PC-3 (cell line): Measurements from ENCODE around the gene SLC2A9. TPM values are rescaled to one million over a fixed set of nuclear protein-coding genes. Genes with fewer than 3 reads are reported as not detected.

ENCODE experiments used
- ATAC-seq: fragments of 200-7000 bp; cut with Tn5 transposase; 2 replicates; pipeline ENCODE4 v1.9.1; 2020; ENCODE audit warnings: mild to moderate bottlenecking, moderate library complexity
- Bru-seq: library from RNA; stranded (reverse); fragments of 400-500 nt; gene quantifications from one replicate; lab custom pipeline; 2021; lab: Mats Ljungman, UMichigan
- BruChase-seq, 2 experiments: library from RNA; stranded (reverse); fragments of 400-500 nt; gene quantifications; one replicate each; lab custom pipeline; 2021; lab: Mats Ljungman, UMichigan
- BruUV-seq: library from RNA; stranded (reverse); fragments of 400-500 nt; replicated peaks from 2 replicates; lab custom pipeline; 2021; lab: Mats Ljungman, UMichigan
- CTCF ChIA-PET: fragments of 300-600 bp; sonication (Branson Sonifier 250); formaldehyde crosslinking; loops from one replicate; lab custom pipeline; 2022; ENCODE audit warnings: antibody characterized with exemption; lab: Charles Lee
- POLR2A ChIA-PET: fragments of 300-600 bp; sonication (Branson Sonifier 250); formaldehyde crosslinking; loops from one replicate; lab custom pipeline; 2022; ENCODE audit warnings: antibody characterized with exemption; ENCODE audit not compliant: unreplicated experiment; lab: Charles Lee
- DNase-seq: peaks from one replicate; pipeline ENCODE4 v3.0.0-alpha.2; 2015
- H2AFZ ChIP-seq: fragments of 300-600 bp; sonication (generic); 2 replicates; pipeline ENCODE4 v1.6.0; 2016; ENCODE audit warnings: antibody characterized with exemption, low read length
- H3F3A ChIP-seq: fragments of 300-600 bp; sonication (generic); one replicate; pipeline ENCODE4 v1.6.0; 2017; ENCODE audit warnings: antibody characterized with exemption, low read length, control low read depth, mild to moderate bottlenecking; ENCODE audit not compliant: unreplicated experiment
- H3K27ac ChIP-seq: fragments of 300-600 bp; sonication (generic); 2 replicates; pipeline ENCODE4 v1.5.1; 2016; ENCODE audit warnings: mild to moderate bottlenecking, low read length
- H3K27me3 ChIP-seq: fragments of 300-600 bp; sonication (generic); 2 replicates; pipeline ENCODE4 v1.6.1; 2016; ENCODE audit warnings: low read length, mixed read lengths
- H3K36me3 ChIP-seq: fragments of 300-600 bp; sonication (generic); 2 replicates; pipeline ENCODE4 v1.6.1; 2016; ENCODE audit warnings: low read depth, mixed run types, low read length, mixed read lengths
- H3K4me1 ChIP-seq: fragments of 300-600 bp; sonication (generic); 2 replicates; pipeline ENCODE4 v1.5.1; 2016; ENCODE audit warnings: low read length; ENCODE audit not compliant: insufficient read depth
- H3K4me2 ChIP-seq: fragments of 300-600 bp; sonication (generic); 2 replicates; pipeline ENCODE4 v1.6.0; 2016; ENCODE audit warnings: low read length
- H3K4me3 ChIP-seq: fragments of 300-600 bp; sonication (generic); 2 replicates; pipeline ENCODE4 v1.5.1; 2016; ENCODE audit warnings: mild to moderate bottlenecking, low read length, mixed read lengths
- H3K79me2 ChIP-seq: fragments of 300-600 bp; sonication (generic); 2 replicates; pipeline ENCODE4 v1.6.1; 2017; ENCODE audit warnings: low read length, mixed read lengths
- H3K9ac ChIP-seq: fragments of 300-600 bp; sonication (generic); 2 replicates; pipeline ENCODE4 v1.6.0; 2016; ENCODE audit warnings: mild to moderate bottlenecking, low read length
- H3K9me2 ChIP-seq: fragments of 300-600 bp; sonication (generic); replicated peaks from 2 replicates; pipeline ENCODE4 v1.6.1; 2016; ENCODE audit warnings: mixed run types, low read length, mixed read lengths
- H3K9me3 ChIP-seq: fragments of 300-600 bp; sonication (generic); 2 replicates; pipeline ENCODE4 v1.6.1; 2016; ENCODE audit warnings: low read length, mixed read lengths
- H4K20me1 ChIP-seq: fragments of 300-600 bp; sonication (generic); 2 replicates; pipeline ENCODE4 v1.6.1; 2016; ENCODE audit warnings: low read length, mixed read lengths
- EZH2 ChIP-seq: fragments of 300-600 bp; sonication (generic); IDR thresholded peaks from one replicate; pipeline ENCODE4 v1.6.1; 2017; ENCODE audit warnings: antibody characterized with exemption, mild to moderate bottlenecking, low read length; ENCODE audit not compliant: unreplicated experiment
- EZH2phosphoT487 ChIP-seq: fragments of 300-600 bp; sonication (generic); IDR thresholded peaks from 2 replicates; pipeline ENCODE4 v1.6.1; 2018; ENCODE audit warnings: mild to moderate bottlenecking, antibody characterized with exemption, low read length, borderline replicate concordance
- intact Hi-C: fragments of 100-400 bp; cut with micrococcal nuclease; formaldehyde crosslinking; loops from 2 replicates; pipeline ENCODE4 v1.9.0; 2023
- long read RNA-seq: library from polyadenylated mRNA; unstranded; transcript quantifications from one replicate; pipeline ENCODE4 v2.0.0, GENCODE V29; 2021; ENCODE audit not compliant: unreplicated experiment
- total RNA-seq: library from RNA; depleted of rRNA; stranded (reverse); fragments of >200 nt; gene quantifications from 2 replicates; pipeline ENCODE4 v1.2.3, GENCODE V29; 2014; rRNA removed
- TF ChIP-seq, protein P1 (sequence below): fragments of 300-600 bp; sonication (generic); conservative IDR thresholded peaks from 2 replicates; pipeline ENCODE4 v1.5.1; 2017; ENCODE audit warnings: antibody characterized with exemption, low read depth, mild to moderate bottlenecking, low read length

The SLC2A9 gene
- total RNA-seq = 0.11 TPM in 1 of 2 replicates, not detected in the other
- Bru-seq, nascent RNA = percentile 20 among the genes with signal in this experiment
- BruChase-seq, experiment 1, labeled RNA remaining after a 6-hour chase = percentile 22 among the genes with signal in this experiment
- BruChase-seq, experiment 2, labeled RNA remaining after a 2-hour chase = percentile 23 among the genes with signal in this experiment
- long read RNA-seq, partial matches to known transcripts = 1 of 3 reads
- long read RNA-seq, other reads (novel, unspliced or antisense) = 2 of 3 reads

DNA sequence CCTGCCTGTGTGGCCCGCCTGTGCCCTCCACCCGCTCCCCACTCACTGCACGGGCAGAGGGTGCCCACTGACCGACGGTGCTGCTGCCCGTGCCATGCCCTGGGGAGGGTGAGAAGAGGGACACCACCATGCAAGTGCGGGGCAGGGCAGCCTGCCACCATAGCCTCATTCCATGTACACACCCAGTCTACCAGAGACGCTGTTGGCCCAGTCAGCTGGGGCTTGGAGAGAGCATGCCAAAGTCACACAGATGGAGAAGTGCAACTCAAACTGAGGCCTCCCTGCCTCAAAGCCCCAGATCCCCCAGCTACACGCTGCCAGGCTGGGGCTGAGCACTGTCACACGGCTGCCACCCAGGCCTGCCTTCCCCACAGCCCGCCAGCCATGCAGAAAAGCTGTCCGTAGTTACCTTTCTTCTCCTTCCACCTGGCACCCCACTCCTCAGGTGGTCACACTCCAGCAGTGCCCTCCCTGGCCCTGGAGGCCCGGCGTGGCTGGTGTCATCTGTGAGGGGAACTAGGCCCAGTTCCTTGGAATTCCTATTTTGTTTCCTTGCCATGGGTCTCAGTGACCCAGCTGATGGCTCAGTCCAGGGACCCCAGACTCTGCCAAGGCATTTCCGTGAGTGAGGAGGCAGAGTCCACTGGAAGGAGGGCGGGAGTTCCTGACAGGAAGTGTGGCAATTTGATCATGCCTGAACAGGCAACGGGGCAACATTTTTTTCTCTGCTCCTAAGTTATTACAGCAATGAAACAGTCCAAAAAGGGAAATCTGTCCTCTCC, at the start of gene SLC2A9:
Gene SLC2A9, minus strand, starts transcription at position 627 of the 782 bp plus-strand sequence. Its CDS starts 68 bp downstream, at position 559.
- Histone ChIP-seq H3F3A (no peaks in the 10 kb centered on the region), H3K27me3 (no peaks in the 10 kb centered on the region), H3K79me2 (no peaks in the 10 kb centered on the region), H4K20me1 (no peaks in the 10 kb centered on the region), H3K27ac (no peak within 1 kb of the TSS), H2AFZ (no peak within 1 kb of the TSS), H3K9ac (no peak within 1 kb of the TSS), H3K36me3 (no peaks in the 10 kb centered on the region), H3K9me3 (no peaks in the 10 kb centered on the region), H3K4me3 (no peak within 1 kb of the TSS), H3K4me2 (no peak within 1 kb of the TSS), H3K4me1 (peaks cover 6% of the 10 kb centered on the region), H3K9me2 (no peaks in the 10 kb centered on the region)
- ATAC-seq (no peak), DNase-seq (no peak)
- intact Hi-C loops = no loop called here
- TF ChIP-seq, protein P1, sequence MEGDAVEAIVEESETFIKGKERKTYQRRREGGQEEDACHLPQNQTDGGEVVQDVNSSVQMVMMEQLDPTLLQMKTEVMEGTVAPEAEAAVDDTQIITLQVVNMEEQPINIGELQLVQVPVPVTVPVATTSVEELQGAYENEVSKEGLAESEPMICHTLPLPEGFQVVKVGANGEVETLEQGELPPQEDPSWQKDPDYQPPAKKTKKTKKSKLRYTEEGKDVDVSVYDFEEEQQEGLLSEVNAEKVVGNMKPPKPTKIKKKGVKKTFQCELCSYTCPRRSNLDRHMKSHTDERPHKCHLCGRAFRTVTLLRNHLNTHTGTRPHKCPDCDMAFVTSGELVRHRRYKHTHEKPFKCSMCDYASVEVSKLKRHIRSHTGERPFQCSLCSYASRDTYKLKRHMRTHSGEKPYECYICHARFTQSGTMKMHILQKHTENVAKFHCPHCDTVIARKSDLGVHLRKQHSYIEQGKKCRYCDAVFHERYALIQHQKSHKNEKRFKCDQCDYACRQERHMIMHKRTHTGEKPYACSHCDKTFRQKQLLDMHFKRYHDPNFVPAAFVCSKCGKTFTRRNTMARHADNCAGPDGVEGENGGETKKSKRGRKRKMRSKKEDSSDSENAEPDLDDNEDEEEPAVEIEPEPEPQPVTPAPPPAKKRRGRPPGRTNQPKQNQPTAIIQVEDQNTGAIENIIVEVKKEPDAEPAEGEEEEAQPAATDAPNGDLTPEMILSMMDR = no peak
- TF ChIP-seq EZH2 (no peak), EZH2phosphoT487 (no peak)
- no TSS peak for BruUV-seq
- CTCF ChIA-PET = no interaction called here
- POLR2A ChIA-PET = no interaction called here

DNA sequence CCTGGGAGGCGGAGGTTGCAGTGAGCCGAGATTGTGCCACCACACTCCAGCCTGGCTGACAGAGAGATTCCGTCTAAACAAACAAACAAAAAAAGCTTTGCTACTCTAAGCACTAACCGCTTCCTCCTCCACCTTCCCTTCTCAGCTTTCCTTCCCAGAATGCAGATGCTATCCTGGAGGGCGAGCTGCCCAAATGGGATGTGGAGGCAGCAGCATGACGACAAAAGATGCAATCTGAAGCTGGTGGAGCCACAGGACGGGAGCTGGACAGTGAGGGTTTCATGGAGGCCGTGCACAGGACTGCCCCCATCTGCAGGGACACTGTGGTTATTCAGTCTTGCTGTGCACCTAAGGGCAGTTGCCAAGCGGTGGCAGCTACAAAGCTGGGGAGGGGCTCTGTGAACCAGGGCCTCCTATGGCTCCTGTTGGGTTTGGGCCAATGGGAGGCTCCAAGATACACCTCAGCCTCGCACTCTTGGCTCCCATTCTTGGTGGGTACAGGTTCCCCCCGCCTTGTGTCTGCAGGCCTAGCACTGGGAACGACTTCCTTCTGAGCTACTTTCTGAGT, 47.9 kb upstream of the SLC2A9 start:
- H3K36me3 ChIP-seq = peaks cover 8% of the 10 kb centered on the region
- ATAC-seq (no peak), DNase-seq (no peak)
- no peak overlapping the region for H2AFZ ChIP-seq
- H3K27ac ChIP-seq = no peak overlapping the region
- no peaks in the 10 kb centered on the region for H3F3A ChIP-seq
- no peak overlapping the region for H3K4me3 ChIP-seq
- CTCF ChIA-PET = no interaction called here
- no TSS peak for BruUV-seq
- intact Hi-C loops = no loop called here
- no peaks in the 10 kb centered on the region for H3K27me3 ChIP-seq
- H3K79me2 ChIP-seq = no peaks in the 10 kb centered on the region
- H4K20me1 ChIP-seq = no peaks in the 10 kb centered on the region
- TF ChIP-seq EZH2phosphoT487 (no peak), EZH2 (no peak)
- TF ChIP-seq, protein P1 = no peak
- H3K4me1 ChIP-seq = no peaks in the 10 kb centered on the region
- H3K9me3 ChIP-seq = no peaks in the 10 kb centered on the region
- no peaks in the 10 kb centered on the region for H3K9me2 ChIP-seq
- POLR2A ChIA-PET = no interaction called here
- no peak overlapping the region for H3K4me2 ChIP-seq
- H3K9ac ChIP-seq = no peak overlapping the region
